ENCODE data around the gene TMEM63B. TPM values are rescaled to one million over a fixed set of nuclear protein-coding genes. Genes with fewer than 3 reads are reported as not detected.

The TMEM63B gene
- total RNA-seq, 4 donors from 2014 or later = 17.0 to 23.4 (median 20.6) TPM

DNA sequence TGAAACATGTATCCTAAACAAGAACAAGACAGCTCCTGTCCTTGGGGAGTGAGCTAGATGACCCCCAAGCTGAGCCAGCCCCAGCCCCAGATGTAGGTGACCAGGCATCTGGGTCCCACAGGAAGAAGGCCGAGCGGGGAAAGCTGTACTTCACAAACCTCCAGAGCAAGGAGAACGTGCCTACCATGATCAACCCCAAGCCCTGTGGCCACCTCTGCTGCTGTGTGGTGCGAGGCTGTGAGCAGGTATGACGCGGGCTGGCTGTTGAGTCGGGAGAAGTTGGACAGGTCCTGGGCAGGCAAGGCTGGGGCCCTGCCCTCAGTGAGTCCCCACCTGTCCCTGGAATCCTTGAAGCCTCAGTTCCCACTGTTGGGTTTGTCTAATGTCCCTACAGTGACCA is 19.9 kb downstream of the TMEM63B start:
- ATAC-seq (ENCODE audit: low FRiP score) (no peak), DNase-seq (ENCODE audit: low spot score) (no peak)

GRCh38 chr6:44148306-44148705 is 21.0 kb downstream of the TMEM63B start:
- no peak for ATAC-seq (ENCODE audit: low FRiP score)
- TF ChIP-seq CTCF (IDR thresholded peaks at IDR 0.05) = no peak
- no peak for DNase-seq (ENCODE audit: low spot score)

More for the DNA sequence above, 19.9 kb downstream of the TMEM63B start:
- no peak for TF ChIP-seq CTCF (IDR thresholded peaks at IDR 0.05)

- DNase-seq (ENCODE audit: low spot score) (no peak), ATAC-seq (ENCODE audit: low FRiP score) (no peak)
- TF ChIP-seq CTCF (IDR thresholded peaks at IDR 0.05) = no peak
Observed at GRCh38 chr6:44149369-44150012, 22.1 kb downstream of the TMEM63B start.

- no peak for TF ChIP-seq CTCF (IDR thresholded peaks at IDR 0.05)
- no peak for ATAC-seq (ENCODE audit: low FRiP score)
- DNase-seq (ENCODE audit: low spot score) = no peak
Observed at GRCh38 chr6:44150317-44150917, 23.1 kb downstream of the TMEM63B start.

DNA sequence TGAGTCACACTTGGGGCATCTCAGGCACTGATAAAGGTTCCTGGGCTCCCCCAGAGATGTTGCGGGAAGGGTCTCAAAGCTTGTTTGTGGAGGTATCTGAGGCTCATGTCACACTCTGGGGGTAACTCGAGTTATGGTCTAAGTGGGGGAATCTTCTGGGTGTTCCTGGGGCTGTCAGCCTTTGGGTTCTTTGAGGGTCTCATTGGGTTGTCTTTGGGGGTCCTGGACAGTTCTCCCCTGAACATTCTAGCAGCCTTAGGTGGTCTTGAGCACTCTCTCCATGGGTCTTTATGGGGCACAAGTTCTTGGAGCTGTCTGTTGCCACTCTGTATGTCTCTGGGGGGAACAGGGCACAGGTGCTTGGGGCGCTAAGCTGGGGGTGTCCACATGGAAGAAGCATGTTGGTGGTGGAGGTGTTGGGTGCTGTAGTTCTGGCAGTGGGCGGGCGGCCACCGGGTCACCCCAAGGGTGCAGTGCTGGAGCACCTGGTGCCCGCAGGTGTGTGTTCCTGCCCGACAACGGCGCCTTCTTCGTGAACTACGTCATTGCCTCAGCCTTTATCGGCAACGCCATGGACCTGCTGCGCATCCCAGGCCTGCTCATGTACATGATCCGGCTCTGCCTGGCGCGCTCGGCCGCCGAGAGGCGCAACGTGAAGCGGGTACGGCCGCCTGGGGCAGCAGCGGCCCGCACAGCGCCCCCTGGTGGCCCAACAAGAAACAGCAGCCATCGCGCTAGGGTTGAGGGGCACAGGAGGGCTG is 24.2 kb downstream of the TMEM63B start:
- ATAC-seq (ENCODE audit: low FRiP score) = peak; percentile 84
- peak; percentile 74 for DNase-seq (ENCODE audit: low spot score)
- TF ChIP-seq CTCF (IDR thresholded peaks at IDR 0.05) = peak in 2 of 3 donors; percentile 95 to 100

DNA sequence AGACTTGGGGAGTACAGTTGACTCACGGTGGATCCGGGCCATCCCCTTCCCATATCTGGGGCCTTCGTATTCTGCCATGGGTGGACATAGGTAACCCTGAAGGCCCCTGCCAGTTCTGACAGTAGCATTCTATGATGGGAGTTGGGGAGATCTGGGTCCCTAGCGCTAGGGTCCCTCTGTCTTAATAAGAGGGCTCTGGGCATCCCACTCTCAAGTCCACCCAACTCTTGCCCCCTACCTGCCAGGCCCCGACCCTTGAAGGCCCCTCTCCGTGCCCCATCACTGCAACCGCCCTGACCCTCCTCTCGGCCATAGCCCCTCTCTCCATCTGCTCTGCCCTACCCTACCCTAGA is 24.7 kb downstream of the TMEM63B start:
- DNase-seq (ENCODE audit: low spot score) (no peak), ATAC-seq (ENCODE audit: low FRiP score) (no peak)
- no peak for TF ChIP-seq CTCF (IDR thresholded peaks at IDR 0.05)
